ENCODE measurements around the gene VAPA.

VAPA gene

DNA sequence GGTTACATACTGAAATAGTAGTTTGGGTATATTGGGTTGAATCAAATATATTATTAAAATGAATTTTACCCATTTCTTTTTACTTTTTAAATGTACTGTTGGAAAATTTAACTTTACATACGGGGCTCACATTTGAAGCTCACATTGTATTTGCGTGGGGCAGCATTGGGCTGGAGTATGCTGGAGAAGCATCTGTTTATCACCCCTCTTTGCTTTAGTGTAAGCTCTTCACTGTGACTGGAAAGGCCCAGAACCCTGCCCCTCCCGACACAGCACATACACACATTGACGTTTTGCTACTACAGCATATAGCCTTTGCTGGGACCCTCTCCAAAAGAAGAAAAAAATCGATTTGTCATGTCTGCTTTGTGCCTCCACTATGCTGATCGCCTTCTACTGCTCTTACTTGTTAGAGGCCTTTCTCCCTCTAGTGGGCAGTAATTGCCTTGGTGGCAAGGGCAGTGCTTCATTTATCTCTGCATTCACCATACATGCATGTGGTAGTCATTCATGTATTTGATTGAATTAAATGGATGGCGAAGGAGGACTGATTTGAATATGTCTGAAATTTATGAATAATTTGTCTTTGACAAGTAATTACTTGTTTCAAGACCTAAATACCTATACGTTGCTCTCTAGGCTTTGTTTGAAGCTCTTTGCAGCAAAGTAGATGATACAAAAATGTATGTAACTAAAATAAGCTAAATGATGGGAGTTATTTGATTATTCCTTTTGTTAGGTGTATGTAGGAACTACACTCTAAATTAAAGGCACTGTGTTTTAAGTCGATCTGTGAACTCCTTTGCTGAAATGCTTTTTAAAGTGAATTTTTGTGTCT, 37.4 kb downstream of the VAPA start:
- peak; percentile 38 for DNase-seq (ENCODE audit: extremely low spot score)
- CTCF ChIA-PET, result interaction anchor here (0.5 to 0.8 kb wide), 5 partner anchors 19 to 1084 kb away, joined by 3 to 4 read pairs (median 4); partner anchors contain the start of gene TXNDC2
- TF ChIP-seq FOXA1 (IDR thresholded peaks at IDR 0.05) (no peak), LEF1 (IDR thresholded peaks at IDR 0.05; ENCODE audit: borderline replicate concordance) (no peak), BHLHE40 (IDR thresholded peaks at IDR 0.05; ENCODE audit: borderline replicate concordance) (no peak), ARNT (IDR thresholded peaks at IDR 0.05) (no peak), ZNF384 (IDR thresholded peaks at IDR 0.05) (no peak), ELF4 (IDR thresholded peaks at IDR 0.05) (no peak), L3MBTL2 (conservative IDR thresholded peaks at IDR 0.05) (no peak), SUZ12 (IDR thresholded peaks at IDR 0.05) (no peak), HDGF (IDR thresholded peaks at IDR 0.05; ENCODE audit: borderline replicate concordance) (no peak), FOXK2 (IDR thresholded peaks at IDR 0.05) (no peak), NFRKB (IDR thresholded peaks at IDR 0.05) (no peak), TARDBP (IDR thresholded peaks at IDR 0.05) (no peak)
- TF ChIP-seq, protein P1, sequence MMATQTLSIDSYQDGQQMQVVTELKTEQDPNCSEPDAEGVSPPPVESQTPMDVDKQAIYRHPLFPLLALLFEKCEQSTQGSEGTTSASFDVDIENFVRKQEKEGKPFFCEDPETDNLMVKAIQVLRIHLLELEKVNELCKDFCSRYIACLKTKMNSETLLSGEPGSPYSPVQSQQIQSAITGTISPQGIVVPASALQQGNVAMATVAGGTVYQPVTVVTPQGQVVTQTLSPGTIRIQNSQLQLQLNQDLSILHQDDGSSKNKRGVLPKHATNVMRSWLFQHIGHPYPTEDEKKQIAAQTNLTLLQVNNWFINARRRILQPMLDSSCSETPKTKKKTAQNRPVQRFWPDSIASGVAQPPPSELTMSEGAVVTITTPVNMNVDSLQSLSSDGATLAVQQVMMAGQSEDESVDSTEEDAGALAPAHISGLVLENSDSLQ (IDR thresholded peaks at IDR 0.05), result no peak
- POLR2A ChIA-PET, result no interaction called here

- DNase-seq (ENCODE audit: extremely low spot score), result no peak
- POLR2A ChIA-PET, result no interaction called here
- CTCF ChIA-PET, result no interaction called here
- TF ChIP-seq BHLHE40 (IDR thresholded peaks at IDR 0.05; ENCODE audit: borderline replicate concordance) (no peak), ARNT (IDR thresholded peaks at IDR 0.05) (no peak), NFRKB (IDR thresholded peaks at IDR 0.05) (no peak), HDGF (IDR thresholded peaks at IDR 0.05; ENCODE audit: borderline replicate concordance) (no peak), SP1 (IDR thresholded peaks at IDR 0.05) (no peak), FOXM1 (IDR thresholded peaks at IDR 0.05; ENCODE audit: borderline replicate concordance) (no peak), L3MBTL2 (conservative IDR thresholded peaks at IDR 0.05) (no peak), ELF4 (IDR thresholded peaks at IDR 0.05) (no peak), CTBP1 (IDR thresholded peaks at IDR 0.05; ENCODE audit: borderline replicate concordance) (no peak), FOXA1 (IDR thresholded peaks at IDR 0.05) (no peak), TARDBP (IDR thresholded peaks at IDR 0.05) (no peak), ZNF384 (IDR thresholded peaks at IDR 0.05) (no peak), LEF1 (IDR thresholded peaks at IDR 0.05; ENCODE audit: borderline replicate concordance) (no peak), SUZ12 (IDR thresholded peaks at IDR 0.05) (no peak), FOXK2 (IDR thresholded peaks at IDR 0.05) (no peak)
- TF ChIP-seq, protein P1 (IDR thresholded peaks at IDR 0.05), result no peak
Measured at GRCh38 chr18:9952633-9953416, 39.0 kb downstream of the VAPA start.

DNA sequence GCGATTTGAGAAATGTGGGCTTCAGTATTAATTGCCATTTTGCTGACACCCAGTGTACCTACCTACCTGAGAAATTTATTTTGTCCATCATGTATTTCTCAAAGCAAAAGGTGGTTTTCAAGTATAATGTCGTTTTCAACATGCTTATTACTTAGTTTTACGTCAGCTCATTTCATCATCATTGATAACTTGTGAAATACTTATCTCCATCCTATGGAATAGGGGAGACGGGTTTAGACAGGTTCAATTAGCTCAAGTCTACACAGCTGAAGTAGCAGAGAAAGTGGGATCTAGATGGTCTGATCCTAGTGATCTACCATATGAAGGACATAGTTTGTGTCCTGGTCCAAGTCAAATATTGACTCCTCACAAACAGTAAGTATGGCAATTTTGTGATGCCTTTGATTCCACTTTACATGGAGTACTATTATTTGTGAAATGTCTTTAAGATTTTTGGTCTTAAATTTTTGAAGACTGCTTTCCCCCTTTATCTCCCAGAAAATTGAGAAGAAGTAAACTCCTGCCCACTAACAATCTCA, 45.1 kb downstream of the VAPA start:
- DNase-seq (ENCODE audit: extremely low spot score), result no peak
- TF ChIP-seq ELF4 (IDR thresholded peaks at IDR 0.05), result no peak
- no peak for TF ChIP-seq FOXM1 (IDR thresholded peaks at IDR 0.05; ENCODE audit: borderline replicate concordance)
- no peak for TF ChIP-seq TARDBP (IDR thresholded peaks at IDR 0.05)
- no peak for TF ChIP-seq FOXA1 (IDR thresholded peaks at IDR 0.05)
- POLR2A ChIA-PET, result no interaction called here
- CTCF ChIA-PET, result no interaction called here

GRCh38 chr18:9959564-9959963, 45.7 kb downstream of the VAPA start:
- ChIA-PET POLR2A (no interaction called here), CTCF (no interaction called here)
- DNase-seq (ENCODE audit: extremely low spot score), result no peak

GRCh38 chr18:9960258-9960904, 46.6 kb downstream of the VAPA start:
- no peak for DNase-seq (ENCODE audit: extremely low spot score)
- ChIA-PET POLR2A (no interaction called here), CTCF (no interaction called here)
- TF ChIP-seq ARNT (IDR thresholded peaks at IDR 0.05), result no peak
- no peak for TF ChIP-seq LEF1 (IDR thresholded peaks at IDR 0.05; ENCODE audit: borderline replicate concordance)
- TF ChIP-seq L3MBTL2 (conservative IDR thresholded peaks at IDR 0.05), result no peak
- TF ChIP-seq BHLHE40 (IDR thresholded peaks at IDR 0.05; ENCODE audit: borderline replicate concordance), result no peak
- no peak for TF ChIP-seq FOXM1 (IDR thresholded peaks at IDR 0.05; ENCODE audit: borderline replicate concordance)

More at GRCh38 chr18:9959564-9959963, 45.7 kb downstream of the VAPA start:
- no peak for TF ChIP-seq FOXM1 (IDR thresholded peaks at IDR 0.05; ENCODE audit: borderline replicate concordance)
- no peak for TF ChIP-seq SUZ12 (IDR thresholded peaks at IDR 0.05)
- no peak for TF ChIP-seq HDGF (IDR thresholded peaks at IDR 0.05; ENCODE audit: borderline replicate concordance)
- TF ChIP-seq FOXK2 (IDR thresholded peaks at IDR 0.05), result no peak
- TF ChIP-seq ARNT (IDR thresholded peaks at IDR 0.05), result no peak
- no peak for TF ChIP-seq L3MBTL2 (conservative IDR thresholded peaks at IDR 0.05)
- no peak for TF ChIP-seq SP1 (IDR thresholded peaks at IDR 0.05)
- no peak for TF ChIP-seq ZNF384 (IDR thresholded peaks at IDR 0.05)
- TF ChIP-seq TARDBP (IDR thresholded peaks at IDR 0.05), result no peak
- TF ChIP-seq BHLHE40 (IDR thresholded peaks at IDR 0.05; ENCODE audit: borderline replicate concordance), result no peak
- no peak for TF ChIP-seq LEF1 (IDR thresholded peaks at IDR 0.05; ENCODE audit: borderline replicate concordance)
- no peak for TF ChIP-seq ELF4 (IDR thresholded peaks at IDR 0.05)
- no peak for TF ChIP-seq CTBP1 (IDR thresholded peaks at IDR 0.05; ENCODE audit: borderline replicate concordance)

GRCh38 chr18:9961041-9961440, 47.2 kb downstream of the VAPA start:
- CTCF ChIA-PET, result no interaction called here
- no peak for TF ChIP-seq FOXM1 (IDR thresholded peaks at IDR 0.05; ENCODE audit: borderline replicate concordance)
- TF ChIP-seq NFRKB (IDR thresholded peaks at IDR 0.05), result no peak
- no peak for TF ChIP-seq LEF1 (IDR thresholded peaks at IDR 0.05; ENCODE audit: borderline replicate concordance)
- no peak for TF ChIP-seq ZNF384 (IDR thresholded peaks at IDR 0.05)
- TF ChIP-seq SUZ12 (IDR thresholded peaks at IDR 0.05), result no peak
- TF ChIP-seq ELF4 (IDR thresholded peaks at IDR 0.05), result no peak
- no peak for TF ChIP-seq HDGF (IDR thresholded peaks at IDR 0.05; ENCODE audit: borderline replicate concordance)
- no peak for TF ChIP-seq SP1 (IDR thresholded peaks at IDR 0.05)
- TF ChIP-seq TARDBP (IDR thresholded peaks at IDR 0.05), result no peak
- TF ChIP-seq FOXK2 (IDR thresholded peaks at IDR 0.05), result no peak
- no peak for TF ChIP-seq BHLHE40 (IDR thresholded peaks at IDR 0.05; ENCODE audit: borderline replicate concordance)
- no peak for TF ChIP-seq FOXA1 (IDR thresholded peaks at IDR 0.05)
- no peak for TF ChIP-seq CTBP1 (IDR thresholded peaks at IDR 0.05; ENCODE audit: borderline replicate concordance)
- TF ChIP-seq, protein P1 (IDR thresholded peaks at IDR 0.05), result no peak
- TF ChIP-seq ARNT (IDR thresholded peaks at IDR 0.05), result no peak
- TF ChIP-seq L3MBTL2 (conservative IDR thresholded peaks at IDR 0.05), result no peak
- POLR2A ChIA-PET, result no interaction called here
- no peak for DNase-seq (ENCODE audit: extremely low spot score)

Data from HEK293T (cell line).